Hematopoietic multipotent progenitor cell treated with erythropoietin and hydrocortisone succinate and interleukin-3 and kit ligand, for 4 days (in vitro differentiated cells): Measurements from ENCODE around the gene SECTM1.
A peak's percentile ranks its signal among the peaks of the same experiment; 100 is the strongest.

Experiments
- DNase-seq: peaks from one replicate; pipeline ENCODE4 v3.0.0-alpha.2; 2015

Gene SECTM1

GRCh38 chr17:82327289-82327688 lies 6.3 kb downstream of the SECTM1 start:
- no peak for DNase-seq

GRCh38 chr17:82325286-82326180 lies 8.0 kb downstream of the SECTM1 start:
- no peak for DNase-seq

GRCh38 chr17:82324566-82325285 lies 8.8 kb downstream of the SECTM1 start:
- DNase-seq, result no peak

- DNase-seq, result peak; percentile 68
Observed at GRCh38 chr17:82323514-82324234, 9.9 kb downstream of the SECTM1 start.

- DNase-seq, result no peak
Observed at GRCh38 chr17:82322526-82323453, 10.8 kb downstream of the SECTM1 start.

- DNase-seq, result no peak
Observed at GRCh38 chr17:82321947-82322466, 11.6 kb downstream of the SECTM1 start.

GRCh38 chr17:82320956-82321927 lies 12.3 kb downstream of the SECTM1 start:
- peak; percentile 57 for DNase-seq

- no peak for DNase-seq
Observed at GRCh38 chr17:82320140-82320840, 13.3 kb downstream of the SECTM1 start.

GRCh38 chr17:82319619-82320062 lies 13.9 kb downstream of the SECTM1 start:
- DNase-seq, result no peak

- no peak for DNase-seq
Observed at GRCh38 chr17:82318772-82319606, 14.6 kb downstream of the SECTM1 start.

- DNase-seq, result no peak
Observed at GRCh38 chr17:82318169-82318498, 15.4 kb downstream of the SECTM1 start.

GRCh38 chr17:82317394-82318168 lies 16.0 kb downstream of the SECTM1 start, which contains the start of gene CD7:
Gene CD7, minus strand, starts transcription at chr17:82317608. Its CDS starts 113 bp downstream, at chr17:82317495.
- no peak for DNase-seq

GRCh38 chr17:82316651-82317393 lies 16.7 kb downstream of the SECTM1 start:
- DNase-seq, result no peak

GRCh38 chr17:82315703-82316358 lies 17.7 kb downstream of the SECTM1 start:
- DNase-seq, result peak; percentile 53

- peak; percentile 68 for DNase-seq
Observed at GRCh38 chr17:82314727-82315605, 18.6 kb downstream of the SECTM1 start.
